GM23338 (cell line): ENCODE data around the gene STX1B. TPM values are rescaled to one million over a fixed set of nuclear protein-coding genes. Genes with fewer than 3 reads are reported as not detected.

ENCODE experiments used
- ATAC-seq: fragments of 200-7000 bp; cut with Tn5 transposase; 3 replicates; pipeline ENCODE4 v1.9.1; 2020
- DNase-seq: peaks from one replicate; pipeline ENCODE4 v3.0.0-alpha.2; 2015; ENCODE audit warnings: low spot score
- H2AFZ ChIP-seq: fragments of 200-600 bp; sonication (generic); 2 replicates; pipeline ENCODE4 v1.8.0; 2016; ENCODE audit warnings: antibody characterized with exemption, mild to moderate bottlenecking, moderate library complexity
- H3F3A ChIP-seq: fragments of 200-600 bp; sonication (generic); replicated peaks from 2 replicates; pipeline ENCODE4 v1.8.0; 2017; ENCODE audit warnings: antibody characterized with exemption, mixed run types, low read depth
- H3K27ac ChIP-seq: fragments of 200-600 bp; sonication (generic); 2 replicates; pipeline ENCODE4 v1.6.1; 2016; ENCODE audit warnings: low read depth
- H3K27me3 ChIP-seq: fragments of 200-600 bp; sonication (generic); 2 replicates; pipeline ENCODE4 v1.8.0; 2016; ENCODE audit warnings: mild to moderate bottlenecking, mixed run types, moderate library complexity; ENCODE audit not compliant: insufficient read depth
- H3K36me3 ChIP-seq: fragments of 200-600 bp; sonication (generic); 2 replicates; pipeline ENCODE4 v1.8.0; 2016; ENCODE audit warnings: mild to moderate bottlenecking; ENCODE audit not compliant: insufficient read depth
- H3K4me1 ChIP-seq: fragments of 200-600 bp; sonication (generic); 2 replicates; pipeline ENCODE4 v1.8.0; 2016; ENCODE audit warnings: mild to moderate bottlenecking, moderate library complexity; ENCODE audit not compliant: insufficient read depth
- H3K4me2 ChIP-seq: fragments of 200-600 bp; sonication (generic); 2 replicates; pipeline ENCODE4 v1.7.1; 2017; ENCODE audit warnings: mixed run types
- H3K4me3 ChIP-seq: fragments of 200-600 bp; sonication (generic); 2 replicates; pipeline ENCODE4 v1.6.1; 2016; ENCODE audit warnings: mixed run types
- H3K79me2 ChIP-seq: fragments of 200-600 bp; sonication (generic); replicated peaks from 2 replicates; pipeline ENCODE4 v1.8.0; 2017; ENCODE audit warnings: mild to moderate bottlenecking; ENCODE audit not compliant: insufficient read depth
- H3K9me2 ChIP-seq: fragments of 200-600 bp; sonication (generic); 2 replicates; pipeline ENCODE4 v1.8.0; 2017; ENCODE audit not compliant: insufficient read depth
- H4K20me1 ChIP-seq: fragments of 200-600 bp; sonication (generic); replicated peaks from 2 replicates; pipeline ENCODE4 v1.8.0; 2017; ENCODE audit warnings: mild to moderate bottlenecking; ENCODE audit not compliant: insufficient read depth
- H3K27ac Mint-ChIP-seq: 2 replicates; pipeline ENCODE4 v1.8.0; 2020; ENCODE audit warnings: inconsistent platforms, mild to moderate bottlenecking, moderate library complexity, mixed read lengths
- H3K27me3 Mint-ChIP-seq: 3 replicates; pipeline ENCODE4 v1.8.0; 2022; ENCODE audit warnings: low read depth, mild to moderate bottlenecking, moderate library complexity, mixed read lengths, inconsistent platforms; ENCODE audit not compliant: insufficient read depth, poor library complexity
- H3K36me3 Mint-ChIP-seq: 3 replicates; pipeline ENCODE4 v1.8.0; 2021; ENCODE audit warnings: low read depth, mild to moderate bottlenecking, inconsistent platforms, moderate library complexity, mixed read lengths
- H3K4me1 Mint-ChIP-seq: 3 replicates; pipeline ENCODE4 v1.8.0; 2020; ENCODE audit warnings: mild to moderate bottlenecking, inconsistent platforms, mixed read lengths
- H3K4me3 Mint-ChIP-seq: 3 replicates; pipeline ENCODE4 v1.8.0; 2021; ENCODE audit warnings: moderate library complexity, mild to moderate bottlenecking, inconsistent platforms, mixed read lengths
- H3K9me3 Mint-ChIP-seq: 3 replicates; pipeline ENCODE4 v1.8.0; 2020; ENCODE audit warnings: moderate library complexity, mild to moderate bottlenecking, inconsistent platforms, mixed read lengths
- ETS1 ChIP-seq: IDR thresholded peaks from 2 replicates; pipeline ENCODE4 v1.6.1; 2016; ENCODE audit warnings: antibody characterized with exemption
- EZH2phosphoT487 ChIP-seq: fragments of 200-600 bp; sonication (generic); IDR thresholded peaks from one replicate; pipeline ENCODE4 v1.8.1; 2018; ENCODE audit warnings: antibody characterized with exemption; ENCODE audit not compliant: unreplicated experiment
- JUNB ChIP-seq: IDR thresholded peaks from one replicate; pipeline ENCODE4 v1.6.1; 2016; ENCODE audit warnings: antibody characterized with exemption; ENCODE audit not compliant: unreplicated experiment
- NANOG ChIP-seq: IDR thresholded peaks from 2 replicates; pipeline ENCODE4 v1.6.1; 2016; ENCODE audit warnings: antibody characterized with exemption, borderline replicate concordance
- POLR2AphosphoS5 ChIP-seq: IDR thresholded peaks from 2 replicates; pipeline ENCODE4 v1.6.1; 2016; ENCODE audit warnings: antibody characterized with exemption, low read depth
- STAT1 ChIP-seq: IDR thresholded peaks from one replicate; pipeline ENCODE4 v1.6.1; 2016; ENCODE audit warnings: antibody characterized with exemption; ENCODE audit not compliant: unreplicated experiment
- ZNF114 ChIP-seq: fragments of 250-450 bp; sonication (Bioruptor Pico); IDR thresholded peaks from 2 replicates; pipeline ENCODE4 v1.5.0; 2020; ENCODE audit warnings: mild to moderate bottlenecking, moderate library complexity
- ZNF331 ChIP-seq: fragments of 250-450 bp; sonication (Bioruptor Pico); IDR thresholded peaks from 2 replicates; pipeline ENCODE4 v1.5.0; 2020; ENCODE audit warnings: low read depth, mild to moderate bottlenecking, moderate library complexity
- polyA plus RNA-seq: library from polyadenylated mRNA; unstranded; fragments of >200 nt; fragmentation: Nextera tagmentation; extraction: Ambion mirVana; gene quantifications from 2 replicates; pipeline ENCODE4 v1.2.1, GENCODE V29; 2016
- total RNA-seq: library from RNA; depleted of rRNA; stranded (reverse); fragments of >200 nt; shearing (Covaris generic); gene quantifications from 2 replicates; pipeline ENCODE4 v1.2.3, GENCODE V29; 2014
- TF ChIP-seq, protein P1 (sequence below): fragments of 250-450 bp; sonication (Bioruptor Pico); IDR thresholded peaks from 2 replicates; pipeline ENCODE4 v1.5.0; 2020; ENCODE audit warnings: mild to moderate bottlenecking, moderate library complexity
- TF ChIP-seq, protein P2 (sequence below): IDR thresholded peaks from one replicate; pipeline ENCODE4 v1.6.1; 2018; ENCODE audit warnings: antibody characterized with exemption; ENCODE audit not compliant: unreplicated experiment

STX1B gene
- total and polyA plus RNA-seq, 2 experiments from 2014 or later, result 1.7 to 9.5 TPM

GRCh38 chr16:30951750-30952149 lies 58.7 kb downstream of the STX1B start:
- Mint-ChIP-seq H3K36me3 (no peaks in the 10 kb centered on the region; the same call in 2 of the 3 replicates), H3K4me3 (no peak overlapping the region; the same call in 2 of the 3 replicates), H3K27ac (no peak overlapping the region), H3K27me3 (peaks cover 18% of the 10 kb centered on the region), H3K4me1 (peaks cover 25% of the 10 kb centered on the region), H3K9me3 (no peaks in the 10 kb centered on the region)
- DNase-seq (no peak), ATAC-seq (no peak)
- Histone ChIP-seq H3K4me3 (no peak overlapping the region), H3K9me2 (no peaks in the 10 kb centered on the region), H4K20me1 (0 out of 2 replicates have a peak, but pooled peaks cover 3% of the 10 kb centered on the region), H3F3A (peaks cover 16% of the 10 kb centered on the region), H3K27ac (no peak overlapping the region), H3K79me2 (no peaks in the 10 kb centered on the region), H3K4me2 (no peak overlapping the region), H3K27me3 (no peaks in the 10 kb centered on the region), H2AFZ (no peak overlapping the region), H3K36me3 (no peaks in the 10 kb centered on the region; the same call in 1 of the 2 replicates), H3K4me1 (peaks cover 7% of the 10 kb centered on the region; the same call in 1 of the 2 replicates)
- TF ChIP-seq STAT1 (no peak), NANOG (no peak), JUNB (no peak), EZH2phosphoT487 (no peak), ZNF114 (no peak), ETS1 (no peak), ZNF331 (no peak), POLR2AphosphoS5 (no peak)
- TF ChIP-seq, protein P1, sequence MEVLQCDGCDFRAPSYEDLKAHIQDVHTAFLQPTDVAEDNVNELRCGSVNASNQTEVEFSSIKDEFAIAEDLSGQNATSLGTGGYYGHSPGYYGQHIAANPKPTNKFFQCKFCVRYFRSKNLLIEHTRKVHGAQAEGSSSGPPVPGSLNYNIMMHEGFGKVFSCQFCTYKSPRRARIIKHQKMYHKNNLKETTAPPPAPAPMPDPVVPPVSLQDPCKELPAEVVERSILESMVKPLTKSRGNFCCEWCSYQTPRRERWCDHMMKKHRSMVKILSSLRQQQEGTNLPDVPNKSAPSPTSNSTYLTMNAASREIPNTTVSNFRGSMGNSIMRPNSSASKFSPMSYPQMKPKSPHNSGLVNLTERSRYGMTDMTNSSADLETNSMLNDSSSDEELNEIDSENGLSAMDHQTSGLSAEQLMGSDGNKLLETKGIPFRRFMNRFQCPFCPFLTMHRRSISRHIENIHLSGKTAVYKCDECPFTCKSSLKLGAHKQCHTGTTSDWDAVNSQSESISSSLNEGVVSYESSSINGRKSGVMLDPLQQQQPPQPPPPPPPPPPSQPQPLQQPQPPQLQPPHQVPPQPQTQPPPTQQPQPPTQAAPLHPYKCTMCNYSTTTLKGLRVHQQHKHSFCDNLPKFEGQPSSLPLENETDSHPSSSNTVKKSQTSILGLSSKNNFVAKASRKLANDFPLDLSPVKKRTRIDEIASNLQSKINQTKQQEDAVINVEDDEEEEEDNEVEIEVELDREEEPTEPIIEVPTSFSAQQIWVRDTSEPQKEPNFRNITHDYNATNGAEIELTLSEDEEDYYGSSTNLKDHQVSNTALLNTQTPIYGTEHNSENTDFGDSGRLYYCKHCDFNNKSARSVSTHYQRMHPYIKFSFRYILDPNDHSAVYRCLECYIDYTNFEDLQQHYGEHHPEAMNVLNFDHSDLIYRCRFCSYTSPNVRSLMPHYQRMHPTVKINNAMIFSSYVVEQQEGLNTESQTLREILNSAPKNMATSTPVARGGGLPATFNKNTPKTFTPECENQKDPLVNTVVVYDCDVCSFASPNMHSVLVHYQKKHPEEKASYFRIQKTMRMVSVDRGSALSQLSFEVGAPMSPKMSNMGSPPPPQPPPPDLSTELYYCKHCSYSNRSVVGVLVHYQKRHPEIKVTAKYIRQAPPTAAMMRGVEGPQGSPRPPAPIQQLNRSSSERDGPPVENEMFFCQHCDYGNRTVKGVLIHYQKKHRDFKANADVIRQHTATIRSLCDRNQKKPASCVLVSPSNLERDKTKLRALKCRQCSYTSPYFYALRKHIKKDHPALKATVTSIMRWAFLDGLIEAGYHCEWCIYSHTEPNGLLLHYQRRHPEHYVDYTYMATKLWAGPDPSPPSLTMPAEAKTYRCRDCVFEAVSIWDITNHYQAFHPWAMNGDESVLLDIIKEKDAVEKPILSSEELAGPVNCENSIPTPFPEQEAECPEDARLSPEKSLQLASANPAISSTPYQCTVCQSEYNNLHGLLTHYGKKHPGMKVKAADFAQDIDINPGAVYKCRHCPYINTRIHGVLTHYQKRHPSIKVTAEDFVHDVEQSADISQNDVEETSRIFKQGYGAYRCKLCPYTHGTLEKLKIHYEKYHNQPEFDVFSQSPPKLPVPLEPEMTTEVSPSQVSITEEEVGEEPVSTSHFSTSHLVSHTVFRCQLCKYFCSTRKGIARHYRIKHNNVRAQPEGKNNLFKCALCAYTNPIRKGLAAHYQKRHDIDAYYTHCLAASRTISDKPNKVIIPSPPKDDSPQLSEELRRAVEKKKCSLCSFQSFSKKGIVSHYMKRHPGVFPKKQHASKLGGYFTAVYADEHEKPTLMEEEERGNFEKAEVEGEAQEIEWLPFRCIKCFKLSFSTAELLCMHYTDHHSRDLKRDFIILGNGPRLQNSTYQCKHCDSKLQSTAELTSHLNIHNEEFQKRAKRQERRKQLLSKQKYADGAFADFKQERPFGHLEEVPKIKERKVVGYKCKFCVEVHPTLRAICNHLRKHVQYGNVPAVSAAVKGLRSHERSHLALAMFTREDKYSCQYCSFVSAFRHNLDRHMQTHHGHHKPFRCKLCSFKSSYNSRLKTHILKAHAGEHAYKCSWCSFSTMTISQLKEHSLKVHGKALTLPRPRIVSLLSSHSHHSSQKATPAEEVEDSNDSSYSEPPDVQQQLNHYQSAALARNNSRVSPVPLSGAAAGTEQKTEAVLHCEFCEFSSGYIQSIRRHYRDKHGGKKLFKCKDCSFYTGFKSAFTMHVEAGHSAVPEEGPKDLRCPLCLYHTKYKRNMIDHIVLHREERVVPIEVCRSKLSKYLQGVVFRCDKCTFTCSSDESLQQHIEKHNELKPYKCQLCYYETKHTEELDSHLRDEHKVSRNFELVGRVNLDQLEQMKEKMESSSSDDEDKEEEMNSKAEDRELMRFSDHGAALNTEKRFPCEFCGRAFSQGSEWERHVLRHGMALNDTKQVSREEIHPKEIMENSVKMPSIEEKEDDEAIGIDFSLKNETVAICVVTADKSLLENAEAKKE, result no peak
- TF ChIP-seq, protein P2, sequence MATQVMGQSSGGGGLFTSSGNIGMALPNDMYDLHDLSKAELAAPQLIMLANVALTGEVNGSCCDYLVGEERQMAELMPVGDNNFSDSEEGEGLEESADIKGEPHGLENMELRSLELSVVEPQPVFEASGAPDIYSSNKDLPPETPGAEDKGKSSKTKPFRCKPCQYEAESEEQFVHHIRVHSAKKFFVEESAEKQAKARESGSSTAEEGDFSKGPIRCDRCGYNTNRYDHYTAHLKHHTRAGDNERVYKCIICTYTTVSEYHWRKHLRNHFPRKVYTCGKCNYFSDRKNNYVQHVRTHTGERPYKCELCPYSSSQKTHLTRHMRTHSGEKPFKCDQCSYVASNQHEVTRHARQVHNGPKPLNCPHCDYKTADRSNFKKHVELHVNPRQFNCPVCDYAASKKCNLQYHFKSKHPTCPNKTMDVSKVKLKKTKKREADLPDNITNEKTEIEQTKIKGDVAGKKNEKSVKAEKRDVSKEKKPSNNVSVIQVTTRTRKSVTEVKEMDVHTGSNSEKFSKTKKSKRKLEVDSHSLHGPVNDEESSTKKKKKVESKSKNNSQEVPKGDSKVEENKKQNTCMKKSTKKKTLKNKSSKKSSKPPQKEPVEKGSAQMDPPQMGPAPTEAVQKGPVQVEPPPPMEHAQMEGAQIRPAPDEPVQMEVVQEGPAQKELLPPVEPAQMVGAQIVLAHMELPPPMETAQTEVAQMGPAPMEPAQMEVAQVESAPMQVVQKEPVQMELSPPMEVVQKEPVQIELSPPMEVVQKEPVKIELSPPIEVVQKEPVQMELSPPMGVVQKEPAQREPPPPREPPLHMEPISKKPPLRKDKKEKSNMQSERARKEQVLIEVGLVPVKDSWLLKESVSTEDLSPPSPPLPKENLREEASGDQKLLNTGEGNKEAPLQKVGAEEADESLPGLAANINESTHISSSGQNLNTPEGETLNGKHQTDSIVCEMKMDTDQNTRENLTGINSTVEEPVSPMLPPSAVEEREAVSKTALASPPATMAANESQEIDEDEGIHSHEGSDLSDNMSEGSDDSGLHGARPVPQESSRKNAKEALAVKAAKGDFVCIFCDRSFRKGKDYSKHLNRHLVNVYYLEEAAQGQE, result no peak
